Astrocyte (in vitro differentiated cells and primary cell): ENCODE measurements around the gene DPCD.

Experiments
- EZH2 ChIP-seq: IDR thresholded peaks from 2 replicates; pipeline ENCODE4 v1.6.1; 2012; ENCODE audit warnings: mild to moderate bottlenecking, low read length, inconsistent platforms; ENCODE audit not compliant: insufficient read depth
- TF ChIP-seq, protein P1 (sequence below): IDR thresholded peaks from 2 replicates; pipeline ENCODE4 v1.5.1; 2011; ENCODE audit warnings: low read depth, mild to moderate bottlenecking, inconsistent platforms, low read length, moderate library complexity; ENCODE audit not compliant: insufficient read depth

DNA sequence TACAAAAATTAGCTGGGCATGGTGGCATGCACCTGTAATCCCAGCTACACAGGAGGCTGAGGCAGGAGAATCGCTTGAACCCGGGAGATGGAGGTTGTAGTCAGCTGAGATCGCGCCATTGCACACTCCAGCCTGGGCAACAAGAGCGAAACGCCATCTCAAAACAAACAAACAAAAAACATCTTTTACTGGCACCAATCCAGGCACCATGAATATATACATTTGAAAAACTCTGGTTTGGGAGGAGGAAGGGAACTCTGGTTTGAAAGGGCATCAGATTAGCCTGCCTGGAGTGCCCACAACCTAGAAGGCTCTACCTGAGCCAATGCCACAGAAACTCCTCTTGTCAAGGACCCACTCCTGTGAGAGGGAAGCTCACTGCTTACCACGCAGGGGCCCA lies 16.0 kb upstream of the DPCD start:
- TF ChIP-seq, protein P1, sequence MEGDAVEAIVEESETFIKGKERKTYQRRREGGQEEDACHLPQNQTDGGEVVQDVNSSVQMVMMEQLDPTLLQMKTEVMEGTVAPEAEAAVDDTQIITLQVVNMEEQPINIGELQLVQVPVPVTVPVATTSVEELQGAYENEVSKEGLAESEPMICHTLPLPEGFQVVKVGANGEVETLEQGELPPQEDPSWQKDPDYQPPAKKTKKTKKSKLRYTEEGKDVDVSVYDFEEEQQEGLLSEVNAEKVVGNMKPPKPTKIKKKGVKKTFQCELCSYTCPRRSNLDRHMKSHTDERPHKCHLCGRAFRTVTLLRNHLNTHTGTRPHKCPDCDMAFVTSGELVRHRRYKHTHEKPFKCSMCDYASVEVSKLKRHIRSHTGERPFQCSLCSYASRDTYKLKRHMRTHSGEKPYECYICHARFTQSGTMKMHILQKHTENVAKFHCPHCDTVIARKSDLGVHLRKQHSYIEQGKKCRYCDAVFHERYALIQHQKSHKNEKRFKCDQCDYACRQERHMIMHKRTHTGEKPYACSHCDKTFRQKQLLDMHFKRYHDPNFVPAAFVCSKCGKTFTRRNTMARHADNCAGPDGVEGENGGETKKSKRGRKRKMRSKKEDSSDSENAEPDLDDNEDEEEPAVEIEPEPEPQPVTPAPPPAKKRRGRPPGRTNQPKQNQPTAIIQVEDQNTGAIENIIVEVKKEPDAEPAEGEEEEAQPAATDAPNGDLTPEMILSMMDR, result no peak
- no peak for TF ChIP-seq EZH2
